ENCODE measurements around the gene NBPF15. TPM values are rescaled to one million over a fixed set of nuclear protein-coding genes. Genes with fewer than 3 reads are reported as not detected.
"Not testable (repeated sequence)": the region's sequence is repeated elsewhere in the genome, so short reads cannot be mapped to it uniquely, and the experiment has no call there.

The NBPF15 gene
- 10 to 100 TPM; 16.9 to 18.1 TPM for total RNA-seq

- peak within 1 kb of the TSS; percentile 55 to 59 for H3K4me3 ChIP-seq
- H3K27ac ChIP-seq: peak within 1 kb of the TSS; percentile 48 to 67
- H3K27me3 ChIP-seq (replicated peaks; ENCODE audit: insufficient read depth); intact Hi-C loops (cut with DNase I); H3K36me3 ChIP-seq; H3K4me1 ChIP-seq (replicated peaks); H3K9me3 ChIP-seq: not testable (repeated sequence)
- 2% methylated on average over 22 of the region's 71 CpGs for WGBS
- peak; percentile 35 for TF ChIP-seq POLR2A (IDR thresholded peaks at IDR 0.05)
- DNase-seq (ENCODE audit: low spot score): peak; percentile 51
Observed at GRCh38 chr1:144461136-144461759, at the start of gene NBPF15. NBPF15 (minus strand) TSS chr1:144461669; CDS start chr1:144440003, 21,666 bp downstream.

GRCh38 chr1:144496429-144496828, 35.0 kb upstream of the NBPF15 start:
- WGBS: 86% methylated on average over 1 of the region's 1 CpG
- H3K36me3 ChIP-seq; H3K27me3 ChIP-seq (replicated peaks; ENCODE audit: insufficient read depth); H3K4me1 ChIP-seq (replicated peaks); H3K27ac ChIP-seq; intact Hi-C loops (cut with DNase I); DNase-seq (ENCODE audit: low spot score); H3K4me3 ChIP-seq; H3K9me3 ChIP-seq: not testable (repeated sequence)

GRCh38 chr1:144494130-144494529, 32.7 kb upstream of the NBPF15 start:
- 71% methylated on average over 3 of the region's 4 CpGs for WGBS
- H3K4me1 ChIP-seq (replicated peaks); H3K27me3 ChIP-seq (replicated peaks; ENCODE audit: insufficient read depth); H3K36me3 ChIP-seq; intact Hi-C loops (cut with DNase I); H3K4me3 ChIP-seq; DNase-seq (ENCODE audit: low spot score); H3K9me3 ChIP-seq; H3K27ac ChIP-seq: not testable (repeated sequence)

GRCh38 chr1:144490394-144490793, 28.9 kb upstream of the NBPF15 start:
- WGBS: 0% methylated on average over 1 of the region's 18 CpGs
- H3K36me3 ChIP-seq; intact Hi-C loops (cut with DNase I); H3K27ac ChIP-seq; H3K9me3 ChIP-seq; DNase-seq (ENCODE audit: low spot score); H3K4me3 ChIP-seq; H3K4me1 ChIP-seq (replicated peaks); H3K27me3 ChIP-seq (replicated peaks; ENCODE audit: insufficient read depth): not testable (repeated sequence)

GRCh38 chr1:144487002-144487401, 25.5 kb upstream of the NBPF15 start:
- H3K9me3 ChIP-seq; DNase-seq (ENCODE audit: low spot score); H3K4me3 ChIP-seq; intact Hi-C loops (cut with DNase I); H3K36me3 ChIP-seq; H3K4me1 ChIP-seq (replicated peaks); H3K27ac ChIP-seq; H3K27me3 ChIP-seq (replicated peaks; ENCODE audit: insufficient read depth): not testable (repeated sequence)
- WGBS: 40% methylated on average over 2 of the region's 2 CpGs

- H3K4me3 ChIP-seq; intact Hi-C loops (cut with DNase I); H3K36me3 ChIP-seq; H3K27me3 ChIP-seq (replicated peaks; ENCODE audit: insufficient read depth); H3K27ac ChIP-seq; H3K9me3 ChIP-seq; H3K4me1 ChIP-seq (replicated peaks); DNase-seq (ENCODE audit: low spot score): not testable (repeated sequence)
- 6% methylated on average over 7 of the region's 15 CpGs for WGBS
Observed at GRCh38 chr1:144485048-144485993, 23.9 kb upstream of the NBPF15 start.

GRCh38 chr1:144473897-144474296, 12.4 kb upstream of the NBPF15 start:
- H3K9me3 ChIP-seq; H3K4me1 ChIP-seq (replicated peaks); DNase-seq (ENCODE audit: low spot score); H3K27me3 ChIP-seq (replicated peaks; ENCODE audit: insufficient read depth); H3K27ac ChIP-seq; intact Hi-C loops (cut with DNase I); H3K36me3 ChIP-seq; H3K4me3 ChIP-seq: not testable (repeated sequence)
- WGBS: no CpG with 5 or more reads among the region's 2 CpGs

GRCh38 chr1:144471434-144471833, 10.0 kb upstream of the NBPF15 start:
- DNase-seq (ENCODE audit: low spot score); H3K27ac ChIP-seq; H3K9me3 ChIP-seq; H3K4me3 ChIP-seq; H3K36me3 ChIP-seq; H3K4me1 ChIP-seq (replicated peaks); H3K27me3 ChIP-seq (replicated peaks; ENCODE audit: insufficient read depth); intact Hi-C loops (cut with DNase I): not testable (repeated sequence)
- 73% methylated on average over 3 of the region's 4 CpGs for WGBS

- peak overlapping the region in 1 of 2 donors; percentile 55 for H3K4me3 ChIP-seq
- H3K4me1 ChIP-seq (replicated peaks); H3K27me3 ChIP-seq (replicated peaks; ENCODE audit: insufficient read depth); H3K9me3 ChIP-seq; H3K36me3 ChIP-seq; DNase-seq (ENCODE audit: low spot score); intact Hi-C loops (cut with DNase I); H3K27ac ChIP-seq: not testable (repeated sequence)
- WGBS: no CpG with 5 or more reads among the region's 17 CpGs
Observed at GRCh38 chr1:144461778-144462177, 309 bp upstream of the NBPF15 start.

- intact Hi-C loops (cut with DNase I); H3K27me3 ChIP-seq (replicated peaks; ENCODE audit: insufficient read depth); H3K9me3 ChIP-seq; H3K36me3 ChIP-seq; DNase-seq (ENCODE audit: low spot score); H3K4me1 ChIP-seq (replicated peaks): not testable (repeated sequence)
- Histone ChIP-seq H3K4me3 (peak overlapping the region; percentile 55 to 59), H3K27ac (peak overlapping the region; percentile 48 to 67)
- WGBS: 0% methylated on average over 1 of the region's 15 CpGs
Observed at GRCh38 chr1:144460686-144461085, 783 bp downstream of the NBPF15 start.

- H3K27me3 ChIP-seq (replicated peaks; ENCODE audit: insufficient read depth); intact Hi-C loops (cut with DNase I); H3K27ac ChIP-seq; DNase-seq (ENCODE audit: low spot score); H3K9me3 ChIP-seq; H3K4me3 ChIP-seq; H3K4me1 ChIP-seq (replicated peaks); H3K36me3 ChIP-seq: not testable (repeated sequence)
- 96% methylated on average over 18 of the region's 18 CpGs for WGBS
Observed at GRCh38 chr1:144442402-144442801, 19.1 kb downstream of the NBPF15 start.

GRCh38 chr1:144439737-144440136, 21.7 kb downstream of the NBPF15 start:
- H3K27ac ChIP-seq; H3K36me3 ChIP-seq; intact Hi-C loops (cut with DNase I); H3K27me3 ChIP-seq (replicated peaks; ENCODE audit: insufficient read depth); DNase-seq (ENCODE audit: low spot score); H3K4me1 ChIP-seq (replicated peaks); H3K4me3 ChIP-seq; H3K9me3 ChIP-seq: not testable (repeated sequence)
- 41% methylated on average over 6 of the region's 7 CpGs for WGBS

All from prostate gland (tissue), 2 donors.